Lower lobe of right lung (tissue), 2 donors: ENCODE data around the gene PTPRN2. TPM values are rescaled to one million over a fixed set of nuclear protein-coding genes. Genes with fewer than 3 reads are reported as not detected.

Experiments
- ATAC-seq, 2 donors: fragments of 200-7000 bp; cut with Tn5 transposase; one replicate each; pipeline ENCODE4 v1.9.1; 2020 to 2022; ENCODE audit warnings: mild to moderate bottlenecking in 2 of 2, moderate library complexity in 2 of 2
- DNase-seq: peaks from one replicate; pipeline ENCODE4 v3.0.0-alpha.2; 2020
- H3K27ac ChIP-seq: fragments of 200-600 bp; one replicate; pipeline ENCODE4 v1.8.0; 2022
- H3K27me3 ChIP-seq: fragments of 200-600 bp; one replicate; pipeline ENCODE4 v1.8.0; 2022; ENCODE audit warnings: low read depth
- H3K36me3 ChIP-seq: fragments of 200-600 bp; one replicate; pipeline ENCODE4 v1.8.0; 2022; ENCODE audit warnings: mild to moderate bottlenecking
- H3K4me1 ChIP-seq: fragments of 200-600 bp; one replicate; pipeline ENCODE4 v1.8.0; 2022
- H3K4me3 ChIP-seq: fragments of 200-600 bp; one replicate; pipeline ENCODE4 v1.8.0; 2022; ENCODE audit warnings: mild to moderate bottlenecking
- H3K9me3 ChIP-seq: fragments of 200-600 bp; one replicate; pipeline ENCODE4 v1.8.0; 2022
- CTCF ChIP-seq: fragments of 200-600 bp; IDR thresholded peaks from one replicate; pipeline ENCODE4 v1.8.0; 2022; ENCODE audit warnings: antibody characterized with exemption, mild to moderate bottlenecking
- intact Hi-C: fragments of 100-400 bp; cut with DNase I; formaldehyde crosslinking; loops from one replicate; pipeline ENCODE4 v1.11.0; 2022
- total RNA-seq: library from RNA; stranded (reverse); fragmentation: NEBNext Ultra II Directional; extraction: Animal tissue kit (Norgen Biotek cat#: 25700); gene quantifications from one replicate; pipeline ENCODE4 v1.2.1, GENCODE V29; 2021
- donor health status: DM: no; HTN: yes; CAD: no; lungs with severe emphysema.

PTPRN2 gene
- total RNA-seq, 1 donor from 2014 or later: 6.8 TPM

GRCh38 chr7:158278745-158279320, 308.8 kb downstream of the PTPRN2 start:
- Histone ChIP-seq H3K9me3 (no peaks in the 10 kb centered on the region), H3K4me1 (no peaks in the 10 kb centered on the region), H3K27me3 (no peaks in the 10 kb centered on the region), H3K4me3 (no peak overlapping the region), H3K36me3 (no peaks in the 10 kb centered on the region), H3K27ac (no peak overlapping the region)
- ATAC-seq (no peak), DNase-seq (no peak)
- intact Hi-C loops: no loop called here
- TF ChIP-seq CTCF: no peak

- TF ChIP-seq CTCF: no peak
- no peaks in the 10 kb centered on the region for H3K4me1 ChIP-seq
- no peaks in the 10 kb centered on the region for H3K9me3 ChIP-seq
- H3K4me3 ChIP-seq: no peak overlapping the region
- no peaks in the 10 kb centered on the region for H3K36me3 ChIP-seq
- H3K27me3 ChIP-seq: no peaks in the 10 kb centered on the region
- intact Hi-C loops: no loop called here
- ATAC-seq: no peak
- DNase-seq: no peak
- H3K27ac ChIP-seq: no peak overlapping the region
Measured at GRCh38 chr7:158277219-158278141, 310.1 kb downstream of the PTPRN2 start.

- Histone ChIP-seq H3K4me3 (no peak overlapping the region), H3K4me1 (no peaks in the 10 kb centered on the region), H3K9me3 (no peaks in the 10 kb centered on the region), H3K27ac (no peak overlapping the region), H3K36me3 (no peaks in the 10 kb centered on the region), H3K27me3 (no peaks in the 10 kb centered on the region)
- intact Hi-C loops: no loop called here
- DNase-seq (no peak), ATAC-seq (no peak)
- TF ChIP-seq CTCF: no peak
Measured at GRCh38 chr7:158276414-158277218, 311.0 kb downstream of the PTPRN2 start.

- Histone ChIP-seq H3K27ac (no peak overlapping the region), H3K9me3 (no peaks in the 10 kb centered on the region), H3K4me3 (no peak overlapping the region), H3K4me1 (no peaks in the 10 kb centered on the region), H3K27me3 (no peaks in the 10 kb centered on the region), H3K36me3 (no peaks in the 10 kb centered on the region)
- DNase-seq (no peak), ATAC-seq (no peak)
- intact Hi-C loops: no loop called here
- TF ChIP-seq CTCF: no peak
Measured at GRCh38 chr7:158275711-158276413, 311.8 kb downstream of the PTPRN2 start.

GRCh38 chr7:158274996-158275395, 312.6 kb downstream of the PTPRN2 start:
- no peak for DNase-seq
- ATAC-seq: no peak
- no peak for TF ChIP-seq CTCF
- Histone ChIP-seq H3K27ac (no peak overlapping the region), H3K9me3 (no peaks in the 10 kb centered on the region), H3K4me3 (no peak overlapping the region), H3K4me1 (no peaks in the 10 kb centered on the region), H3K36me3 (no peaks in the 10 kb centered on the region), H3K27me3 (no peaks in the 10 kb centered on the region)
- intact Hi-C loops: no loop called here
